ENCODE data around the gene LYPD6B.

GRCh38 chr2:149058936-149059335, 20.4 kb downstream of the LYPD6B start:
- TF ChIP-seq CTCF (IDR thresholded peaks at IDR 0.05) (no peak), EZH2 (IDR thresholded peaks at IDR 0.05; ENCODE audit: borderline replicate concordance, insufficient read depth, low read depth, low read length, poor library complexity, severe bottlenecking) (no peak)

Measured in B cell (primary cell).